Activated T-cell treated with anti-CD3 and anti-CD28 coated beads, Interleukin-2, amount 50 U/mL, for 4 hours (primary cell): ENCODE measurements around the gene WLS. TPM values are rescaled to one million over a fixed set of nuclear protein-coding genes. Genes with fewer than 3 reads are reported as not detected.

Experiments
- ATAC-seq, 2 donors: fragments of 200-7000 bp; cut with Tn5 transposase; one replicate each; pipeline ENCODE4 v1.10.0; 2021
- DNase-seq: peaks from one replicate; pipeline ENCODE4 v3.0.0-alpha.2; 2020
- H3K27me3 Mint-ChIP-seq: one replicate; pipeline ENCODE4 v1.8.0; 2021; ENCODE audit warnings: low read depth, mixed read lengths
- H3K36me3 Mint-ChIP-seq: one replicate; pipeline ENCODE4 v1.8.0; 2022; ENCODE audit warnings: mixed read lengths; ENCODE audit not compliant: insufficient read depth
- H3K4me1 Mint-ChIP-seq: one replicate; pipeline ENCODE4 v1.8.0; 2021; ENCODE audit warnings: low read depth, mixed read lengths
- H3K4me3 Mint-ChIP-seq: one replicate; pipeline ENCODE4 v1.8.0; 2021; ENCODE audit warnings: mild to moderate bottlenecking, moderate library complexity, mixed read lengths
- H3K9me3 Mint-ChIP-seq: one replicate; pipeline ENCODE4 v1.8.0; 2021; ENCODE audit warnings: mixed read lengths
- total RNA-seq, 3 donors: library from RNA; stranded (reverse); gene quantifications; one replicate each; pipeline ENCODE4 v1.2.1, GENCODE V29; 2021

Gene WLS
- total RNA-seq, 3 donors from 2014 or later: 0.23 to 0.33 (median 0.32) TPM

DNA sequence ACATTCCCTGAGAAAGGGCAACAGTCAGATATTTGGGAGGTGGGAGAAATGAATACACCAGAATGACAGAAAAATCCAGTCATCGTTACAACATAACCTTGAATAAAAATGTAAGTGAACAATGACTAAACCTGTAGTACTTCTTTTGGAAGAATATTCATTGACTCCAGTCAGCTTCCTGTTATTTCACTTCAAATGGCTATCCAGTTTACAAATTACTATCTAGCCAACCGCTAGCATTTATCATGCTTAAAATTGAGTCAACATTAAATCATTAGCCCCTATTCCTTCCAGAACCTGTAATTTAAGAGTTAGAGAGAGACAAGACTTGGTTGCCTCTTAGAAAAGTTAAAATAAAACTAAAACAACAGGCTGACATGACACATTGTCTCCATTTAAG, 33.6 kb downstream of the WLS start:
- Mint-ChIP-seq H3K4me3 (no peak overlapping the region), H3K9me3 (no peaks in the 10 kb centered on the region), H3K4me1 (no peaks in the 10 kb centered on the region), H3K36me3 (no peaks in the 10 kb centered on the region), H3K27me3 (no peaks in the 10 kb centered on the region)
- DNase-seq: no peak
- no peak for ATAC-seq

DNA sequence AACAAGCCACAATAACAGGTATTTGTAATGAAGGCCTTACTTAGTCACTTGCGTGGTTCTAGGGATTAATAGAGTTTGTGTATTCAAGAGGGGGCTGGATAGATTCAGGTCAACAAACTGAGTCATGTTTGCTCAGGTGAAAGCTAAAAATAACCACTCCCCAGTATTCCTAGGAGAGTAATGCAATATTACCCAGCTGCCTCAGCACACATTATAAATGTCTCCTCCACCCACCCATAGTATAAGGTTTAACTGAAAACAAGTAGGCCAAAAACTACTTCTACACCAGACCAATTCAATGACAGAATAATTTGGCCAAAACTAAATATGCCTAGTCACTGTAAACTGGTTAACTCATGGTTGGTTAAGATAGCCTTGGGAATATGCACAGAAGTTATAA, 34.4 kb downstream of the WLS start:
- DNase-seq (no peak), ATAC-seq (no peak)
- H3K36me3 Mint-ChIP-seq: no peaks in the 10 kb centered on the region
- no peaks in the 10 kb centered on the region for H3K9me3 Mint-ChIP-seq
- no peak overlapping the region for H3K4me3 Mint-ChIP-seq
- no peaks in the 10 kb centered on the region for H3K4me1 Mint-ChIP-seq
- H3K27me3 Mint-ChIP-seq: no peaks in the 10 kb centered on the region

DNA sequence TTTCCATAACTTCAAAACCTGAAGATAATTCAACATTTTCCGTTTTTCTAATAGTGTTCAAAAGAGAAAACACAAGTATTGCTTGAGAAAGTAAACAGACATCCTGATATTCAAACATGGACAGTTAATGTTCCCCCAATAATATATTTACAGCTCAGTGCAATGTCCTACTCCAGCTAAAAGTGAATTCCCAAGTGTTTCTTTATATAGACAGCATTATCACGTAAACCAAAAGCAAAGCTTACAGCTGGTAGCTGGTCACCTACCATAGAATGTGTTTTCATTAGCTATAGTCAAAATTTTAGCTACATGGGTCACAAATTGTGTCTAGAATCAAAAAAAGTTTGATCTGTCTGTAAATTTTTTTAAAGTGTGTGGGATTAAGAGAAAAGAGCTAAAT, 34.9 kb downstream of the WLS start:
- Mint-ChIP-seq H3K36me3 (no peaks in the 10 kb centered on the region), H3K4me1 (no peaks in the 10 kb centered on the region), H3K9me3 (no peaks in the 10 kb centered on the region), H3K4me3 (no peak overlapping the region), H3K27me3 (no peaks in the 10 kb centered on the region)
- ATAC-seq (no peak), DNase-seq (no peak)

DNA sequence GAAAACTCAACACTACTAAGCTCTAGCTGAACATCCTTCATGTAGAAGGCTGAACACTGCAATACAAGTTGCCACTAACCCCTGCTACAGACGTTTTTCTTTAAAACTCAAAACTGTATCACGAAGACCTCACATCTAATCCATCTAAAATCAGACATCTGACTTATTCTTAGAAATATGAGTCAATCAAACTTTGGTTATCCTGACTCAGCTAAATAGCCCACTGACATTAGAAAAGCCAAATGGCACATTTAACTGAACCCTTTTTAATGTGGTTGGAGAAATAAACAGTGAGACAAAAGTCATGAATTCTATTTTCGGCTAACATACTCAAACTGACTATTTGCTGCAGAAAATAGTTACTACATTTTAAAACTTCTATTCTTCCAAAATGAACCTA, 35.6 kb downstream of the WLS start:
- Mint-ChIP-seq H3K4me1 (no peaks in the 10 kb centered on the region), H3K36me3 (no peaks in the 10 kb centered on the region), H3K27me3 (no peaks in the 10 kb centered on the region), H3K4me3 (no peak overlapping the region), H3K9me3 (no peaks in the 10 kb centered on the region)
- DNase-seq (no peak), ATAC-seq (no peak)

DNA sequence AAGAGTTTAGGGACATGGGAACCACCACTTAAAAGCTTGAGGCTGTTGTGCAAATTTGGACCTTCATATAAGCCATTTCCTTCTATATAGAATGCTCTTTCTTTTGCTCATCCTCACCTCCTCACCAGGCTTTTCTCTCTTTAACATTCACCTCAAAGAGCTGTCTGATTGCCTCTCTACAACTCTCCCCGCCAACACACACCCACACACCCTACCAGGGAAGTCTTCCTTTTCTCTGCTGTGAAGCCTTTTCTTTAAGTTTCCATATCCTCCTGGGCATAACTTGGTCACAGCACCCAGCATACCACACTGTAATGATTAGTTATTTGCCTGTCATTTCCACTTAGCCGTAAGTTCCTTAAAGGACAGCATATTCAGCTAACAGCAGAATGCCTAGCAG, 40.6 kb downstream of the WLS start:
- H3K4me1 Mint-ChIP-seq: no peaks in the 10 kb centered on the region
- ATAC-seq (no peak), DNase-seq (no peak)
- H3K27me3 Mint-ChIP-seq: no peaks in the 10 kb centered on the region
- H3K9me3 Mint-ChIP-seq: no peaks in the 10 kb centered on the region
- H3K4me3 Mint-ChIP-seq: no peak overlapping the region
- H3K36me3 Mint-ChIP-seq: no peaks in the 10 kb centered on the region

DNA sequence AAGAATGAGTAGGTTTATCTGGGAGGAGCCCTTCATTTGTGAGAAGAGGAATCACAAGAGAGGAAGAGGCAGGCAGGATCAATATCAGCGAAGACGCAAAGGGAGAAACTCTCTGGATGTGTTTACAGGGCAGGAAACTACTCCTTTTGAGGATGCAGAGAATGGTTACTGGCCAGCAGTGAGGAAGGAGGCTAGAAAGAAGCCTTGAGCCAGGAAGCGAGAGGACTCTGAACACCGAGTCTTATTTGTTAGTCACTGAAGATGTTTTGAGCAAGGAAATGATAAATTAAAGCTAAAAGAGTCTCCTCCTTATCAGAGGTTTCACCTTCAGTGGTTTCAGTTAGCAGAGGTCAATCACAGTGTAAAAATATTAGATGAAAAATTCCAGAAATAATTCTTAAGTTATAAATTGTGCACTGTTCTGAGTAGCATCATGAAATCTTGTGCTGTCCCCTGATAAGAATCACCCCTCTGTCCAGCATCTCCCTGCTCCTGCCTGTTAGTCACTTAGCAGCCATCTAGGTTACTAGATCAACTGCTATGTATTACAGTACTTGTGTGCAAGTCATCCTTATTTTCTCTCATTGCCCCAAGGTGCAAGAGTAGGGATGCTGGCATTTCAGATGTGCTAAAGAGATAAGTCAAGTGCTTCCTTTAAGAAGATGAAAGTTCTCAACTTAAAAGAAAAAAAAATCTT, 43.5 kb downstream of the WLS start:
- H3K4me3 Mint-ChIP-seq: no peak overlapping the region
- H3K27me3 Mint-ChIP-seq: peaks cover 2% of the 10 kb centered on the region

DNA sequence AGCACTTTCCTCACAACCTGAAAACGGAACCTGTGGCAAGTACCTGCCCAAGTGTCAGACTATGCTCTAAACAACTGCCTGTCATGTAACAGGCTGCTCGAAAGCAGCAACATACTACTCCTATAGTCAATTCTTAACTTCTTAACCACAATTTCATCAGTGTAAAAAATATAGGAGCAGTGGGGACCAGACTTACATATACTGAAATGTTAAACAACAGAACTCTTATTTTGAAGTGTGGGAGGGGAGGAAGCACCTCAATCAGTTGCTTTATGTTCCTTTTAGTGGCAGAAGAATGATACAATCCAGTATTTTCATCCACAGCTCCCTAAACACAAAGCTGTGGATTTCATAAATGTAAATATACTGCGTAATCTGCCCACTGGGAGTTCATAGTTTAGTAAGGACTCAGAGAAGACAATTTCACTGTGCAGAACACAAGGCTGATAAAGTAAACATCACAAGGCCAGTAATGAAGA, 44.2 kb downstream of the WLS start:
- Mint-ChIP-seq H3K36me3 (no peaks in the 10 kb centered on the region), H3K9me3 (no peaks in the 10 kb centered on the region), H3K4me3 (no peak overlapping the region), H3K27me3 (peaks cover 2% of the 10 kb centered on the region), H3K4me1 (no peaks in the 10 kb centered on the region)
- ATAC-seq: no peak
- no peak for DNase-seq

More for the DNA sequence above, 43.5 kb downstream of the WLS start:
- H3K4me1 Mint-ChIP-seq: no peaks in the 10 kb centered on the region
- no peaks in the 10 kb centered on the region for H3K36me3 Mint-ChIP-seq
- no peak for DNase-seq
- no peak for ATAC-seq
- H3K9me3 Mint-ChIP-seq: no peaks in the 10 kb centered on the region

DNA sequence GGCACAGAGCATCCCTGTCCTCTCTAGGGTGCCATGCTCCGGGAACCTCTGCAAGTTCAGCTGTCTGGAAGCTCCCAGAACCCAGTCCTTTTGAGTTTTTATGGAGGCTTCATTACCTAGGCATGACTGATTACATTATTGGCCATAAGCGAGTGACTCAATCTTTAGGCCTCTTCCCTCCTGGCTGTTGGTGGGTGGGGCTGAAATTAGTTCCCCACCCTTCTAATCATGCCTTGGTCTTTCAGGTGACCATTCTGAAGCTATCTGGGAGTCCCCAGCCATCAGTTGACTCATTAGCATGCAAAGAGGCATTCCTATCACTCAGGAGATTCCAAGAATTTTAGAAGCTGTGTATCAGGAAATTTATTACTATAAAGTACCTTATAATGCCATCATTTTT, 46.6 kb downstream of the WLS start:
- DNase-seq (no peak), ATAC-seq (no peak)
- no peaks in the 10 kb centered on the region for H3K9me3 Mint-ChIP-seq
- peaks cover 2% of the 10 kb centered on the region for H3K27me3 Mint-ChIP-seq
- no peaks in the 10 kb centered on the region for H3K4me1 Mint-ChIP-seq
- H3K4me3 Mint-ChIP-seq: no peak overlapping the region
- H3K36me3 Mint-ChIP-seq: no peaks in the 10 kb centered on the region

DNA sequence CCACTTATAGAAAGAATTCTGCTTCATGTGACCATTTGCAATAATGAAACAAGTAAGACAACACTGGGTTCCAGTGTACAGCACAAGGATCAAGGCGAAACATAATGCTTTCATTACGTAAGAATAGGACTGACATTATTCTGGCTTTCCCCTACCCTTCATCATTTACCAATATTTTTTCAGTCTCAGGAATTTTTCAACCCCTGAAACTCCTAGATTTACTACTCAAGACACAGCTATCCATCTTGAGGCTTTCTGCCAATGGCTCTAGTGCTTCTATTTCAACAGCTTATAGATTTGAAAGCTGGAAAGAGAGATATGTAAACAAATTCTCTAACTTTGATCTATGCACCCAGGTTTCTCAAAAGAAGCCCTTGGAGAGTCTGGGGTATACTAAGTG, 48.4 kb downstream of the WLS start:
- H3K36me3 Mint-ChIP-seq: no peaks in the 10 kb centered on the region
- no peaks in the 10 kb centered on the region for H3K9me3 Mint-ChIP-seq
- H3K4me1 Mint-ChIP-seq: no peaks in the 10 kb centered on the region
- DNase-seq (no peak), ATAC-seq (no peak)
- H3K4me3 Mint-ChIP-seq: no peak overlapping the region
- H3K27me3 Mint-ChIP-seq: peaks cover 2% of the 10 kb centered on the region

DNA sequence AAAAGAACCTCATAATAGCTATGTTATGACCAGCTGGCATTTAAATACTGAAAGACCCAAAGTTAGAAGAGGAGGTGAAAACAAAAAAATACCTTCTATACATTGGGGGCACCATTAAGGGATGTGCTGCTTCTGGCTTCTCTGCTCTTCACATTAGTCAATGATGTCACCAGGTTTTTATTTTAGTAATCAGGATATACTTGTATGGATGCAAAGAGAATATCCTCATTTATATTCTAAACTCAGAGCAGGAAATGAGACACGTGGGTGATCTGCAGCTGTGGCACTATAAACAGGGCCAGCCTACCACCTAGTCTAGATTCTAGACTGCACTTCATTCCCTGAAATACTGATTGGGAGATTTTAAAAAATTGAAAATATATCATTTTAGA, 51.2 kb downstream of the WLS start:
- Mint-ChIP-seq H3K9me3 (no peaks in the 10 kb centered on the region), H3K36me3 (no peaks in the 10 kb centered on the region), H3K27me3 (peaks cover 2% of the 10 kb centered on the region), H3K4me3 (no peak overlapping the region), H3K4me1 (no peaks in the 10 kb centered on the region)
- DNase-seq (no peak), ATAC-seq (no peak)

DNA sequence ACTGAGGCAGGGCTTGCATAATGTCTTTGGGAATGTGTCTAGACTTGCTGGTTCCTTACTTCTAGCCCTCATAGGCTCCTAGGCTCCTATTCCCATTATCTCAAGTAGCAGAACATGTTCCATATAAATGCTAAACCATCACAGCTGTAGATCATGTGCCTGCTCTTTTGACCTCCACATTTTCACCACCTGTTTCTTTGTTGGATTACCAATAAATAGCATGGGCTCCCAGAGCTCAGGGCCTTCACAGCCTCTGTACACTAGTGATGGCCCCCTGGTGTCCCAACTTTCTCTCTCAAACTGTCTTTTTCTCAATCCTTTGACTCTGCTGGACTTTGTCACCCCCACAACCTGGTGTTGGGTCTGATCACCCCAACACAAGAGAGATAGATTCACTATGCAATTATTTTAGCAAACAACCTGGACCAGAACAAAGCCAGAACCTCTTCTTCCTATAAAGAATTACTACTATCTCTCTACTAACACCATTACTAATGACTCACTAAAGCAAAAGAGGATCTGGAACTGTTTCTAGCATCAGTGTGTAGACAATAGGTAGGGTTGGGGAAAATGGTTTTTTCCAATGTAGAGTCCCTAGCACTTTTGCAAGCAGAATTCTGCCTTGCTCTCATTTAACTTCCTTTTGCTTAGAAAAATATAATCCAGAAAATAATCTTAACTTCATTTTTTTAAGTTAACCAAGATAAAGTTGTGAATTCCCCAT, 51.7 kb downstream of the WLS start:
- H3K27me3 Mint-ChIP-seq: peaks cover 2% of the 10 kb centered on the region
- no peak for DNase-seq
- H3K36me3 Mint-ChIP-seq: no peaks in the 10 kb centered on the region
- ATAC-seq: no peak
- no peak overlapping the region for H3K4me3 Mint-ChIP-seq
- no peaks in the 10 kb centered on the region for H3K9me3 Mint-ChIP-seq
- H3K4me1 Mint-ChIP-seq: no peaks in the 10 kb centered on the region

DNA sequence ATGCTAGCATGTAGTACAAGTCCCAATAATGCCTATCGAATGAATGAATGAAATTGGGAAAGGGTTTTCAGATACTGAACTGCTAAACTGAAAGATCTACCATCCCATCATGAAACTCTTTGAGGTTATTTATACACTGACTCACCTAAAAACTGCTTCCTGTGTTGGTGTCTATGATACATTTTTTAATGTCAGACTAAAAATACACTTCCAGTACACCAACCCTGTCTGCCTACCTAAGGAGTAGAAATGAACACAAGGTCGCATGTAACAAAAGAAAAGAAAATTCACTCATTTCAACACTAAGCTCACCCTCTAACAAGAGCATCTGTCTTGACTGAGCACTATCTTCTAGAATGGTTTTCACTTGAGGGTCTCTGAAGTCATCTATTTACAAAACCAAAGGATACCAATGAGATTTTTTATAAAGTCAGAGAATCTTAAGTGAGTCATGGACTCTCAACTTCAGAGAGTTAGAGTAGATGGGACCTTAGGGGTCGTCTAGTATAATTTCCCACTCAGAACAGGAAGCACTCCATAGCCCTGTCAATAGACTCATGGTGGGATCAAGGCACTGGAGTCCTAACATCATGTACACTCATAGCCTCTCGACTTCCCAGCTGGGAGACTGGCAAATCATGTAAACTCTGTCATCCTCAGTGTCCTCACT, 53.4 kb downstream of the WLS start:
- Mint-ChIP-seq H3K9me3 (no peaks in the 10 kb centered on the region), H3K4me3 (no peak overlapping the region)
- no peak for ATAC-seq

DNA sequence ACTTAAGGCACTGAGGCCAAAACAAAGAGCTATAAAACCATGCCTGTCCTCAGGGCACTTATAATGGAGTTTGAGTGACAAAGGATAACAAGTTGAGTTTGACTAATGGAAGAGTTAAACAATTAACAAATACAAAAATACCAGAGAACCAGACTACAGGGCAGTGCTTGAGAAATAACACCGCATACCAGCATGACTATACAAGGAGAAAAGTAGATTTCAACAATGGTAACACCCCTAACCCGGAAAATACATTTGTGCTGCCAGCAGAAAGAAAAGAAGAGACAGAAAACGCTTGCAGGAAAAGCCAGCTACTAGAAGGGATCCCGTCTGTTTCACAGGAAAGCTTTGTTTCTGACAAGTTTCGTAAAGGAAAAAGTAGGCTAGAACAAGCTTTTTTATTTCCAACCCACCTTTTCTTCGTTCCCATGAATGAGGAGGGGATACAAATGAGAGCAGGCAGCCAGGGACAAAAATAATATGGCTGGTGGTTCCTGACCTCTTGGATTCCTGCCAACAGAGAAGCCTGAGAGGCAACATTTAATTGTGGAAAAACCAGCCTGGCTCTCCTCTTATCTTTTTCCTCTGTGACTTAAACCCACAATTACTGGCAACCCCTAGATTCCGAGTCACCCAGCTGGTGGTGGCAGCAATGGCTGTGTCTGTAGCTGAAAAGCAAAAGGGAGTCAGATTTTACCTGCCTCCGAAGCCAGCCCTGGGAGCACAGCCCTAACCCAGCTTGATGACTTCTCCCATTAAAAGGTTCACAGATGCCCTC, 56.5 kb downstream of the WLS start:
- DNase-seq (no peak), ATAC-seq (no peak)
- H3K27me3 Mint-ChIP-seq: no peaks in the 10 kb centered on the region
- no peaks in the 10 kb centered on the region for H3K4me1 Mint-ChIP-seq
- no peak overlapping the region for H3K4me3 Mint-ChIP-seq
- H3K9me3 Mint-ChIP-seq: no peaks in the 10 kb centered on the region
- no peaks in the 10 kb centered on the region for H3K36me3 Mint-ChIP-seq

More for the DNA sequence above, 53.4 kb downstream of the WLS start:
- H3K4me1 Mint-ChIP-seq: no peaks in the 10 kb centered on the region
- H3K27me3 Mint-ChIP-seq: no peaks in the 10 kb centered on the region
- DNase-seq: no peak
- no peaks in the 10 kb centered on the region for H3K36me3 Mint-ChIP-seq

DNA sequence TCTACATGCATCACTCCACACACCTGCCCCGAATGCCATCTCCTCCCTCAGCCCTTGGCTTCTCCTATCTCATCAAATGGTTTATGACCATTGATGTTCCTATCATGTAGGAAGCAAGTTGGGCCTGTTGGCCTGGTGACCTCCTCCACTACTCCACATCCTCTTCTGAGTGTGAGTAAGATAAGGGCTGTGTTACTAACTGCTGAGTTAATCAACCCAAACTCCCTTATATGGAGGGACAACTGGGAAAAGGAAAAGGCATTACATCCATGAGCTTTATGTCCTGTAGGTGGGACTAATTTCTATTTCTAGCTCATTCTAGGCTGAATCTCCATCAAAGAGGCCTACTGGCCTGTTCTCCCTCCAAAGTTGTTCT, 57.6 kb downstream of the WLS start:
- no peaks in the 10 kb centered on the region for H3K27me3 Mint-ChIP-seq
- no peaks in the 10 kb centered on the region for H3K36me3 Mint-ChIP-seq
- no peak overlapping the region for H3K4me3 Mint-ChIP-seq
- no peak for DNase-seq
- ATAC-seq: no peak
- H3K9me3 Mint-ChIP-seq: no peaks in the 10 kb centered on the region
- H3K4me1 Mint-ChIP-seq: no peaks in the 10 kb centered on the region
